ENCODE data around the gene MAML3. TPM values are rescaled to one million over a fixed set of nuclear protein-coding genes. Genes with fewer than 3 reads are reported as not detected.

Gene MAML3
- total and polyA plus RNA-seq, 2 of the 13 experiments (the other 11 are each of a cell fraction or from before 2014, with no cell fraction given), result 0.05 to 0.13 TPM

DNA sequence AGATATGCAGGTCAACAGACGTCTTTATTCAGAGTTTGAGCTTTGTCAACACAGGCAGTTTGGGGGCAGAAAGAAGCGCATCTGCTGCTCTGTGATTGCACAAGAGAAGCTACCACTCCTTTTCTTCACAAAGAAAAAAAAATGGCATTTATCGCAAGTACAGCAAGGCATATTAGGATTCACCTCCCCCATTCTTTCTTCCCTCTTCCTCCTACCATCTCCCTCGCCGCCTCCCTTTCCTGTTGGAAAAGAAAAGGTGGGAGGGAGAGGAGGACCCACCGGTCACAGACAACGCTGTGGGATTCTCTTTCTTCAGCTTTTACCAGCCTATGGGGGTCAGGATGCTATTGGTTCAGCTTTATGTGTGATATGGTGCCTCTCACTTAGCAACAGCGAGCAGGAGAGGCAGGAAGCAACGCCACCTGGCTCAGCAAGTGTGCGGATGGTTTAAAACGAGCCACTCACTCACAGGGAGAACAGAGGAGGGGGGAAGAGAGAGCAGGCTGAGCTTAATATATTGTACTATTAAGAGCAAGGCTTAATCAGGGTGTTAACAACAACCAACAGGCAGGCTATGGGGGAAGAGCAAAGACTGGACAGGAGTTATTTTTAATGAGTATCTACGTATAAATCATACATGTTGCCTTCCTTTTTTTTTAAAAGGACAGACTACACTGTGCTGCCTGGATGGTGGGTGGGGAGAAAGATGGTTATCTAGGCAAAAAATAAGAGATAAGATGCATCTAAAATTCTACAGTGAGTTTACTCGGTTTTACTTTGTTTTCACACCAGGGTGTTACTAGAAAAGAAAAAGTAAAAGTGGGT lies 104.7 kb downstream of the MAML3 start (continued):
- TF ChIP-seq CENPT (CRISPR knock-in tag; IDR thresholded peaks at IDR 0.05; ENCODE audit: low read depth) (no peak), NCOA2 (CRISPR knock-in tag; IDR thresholded peaks at IDR 0.05) (no peak), STAG1 (CRISPR knock-in tag; IDR thresholded peaks at IDR 0.05) (peak; percentile 25; the same call in 1 of the 2 replicates), ZNF224 (CRISPR knock-in tag; IDR thresholded peaks at IDR 0.05) (no peak), FIP1L1 (IDR thresholded peaks at IDR 0.05; ENCODE audit: borderline replicate concordance, insufficient read depth, low read depth, low read length) (no peak)
- TF ChIP-seq, protein P1, sequence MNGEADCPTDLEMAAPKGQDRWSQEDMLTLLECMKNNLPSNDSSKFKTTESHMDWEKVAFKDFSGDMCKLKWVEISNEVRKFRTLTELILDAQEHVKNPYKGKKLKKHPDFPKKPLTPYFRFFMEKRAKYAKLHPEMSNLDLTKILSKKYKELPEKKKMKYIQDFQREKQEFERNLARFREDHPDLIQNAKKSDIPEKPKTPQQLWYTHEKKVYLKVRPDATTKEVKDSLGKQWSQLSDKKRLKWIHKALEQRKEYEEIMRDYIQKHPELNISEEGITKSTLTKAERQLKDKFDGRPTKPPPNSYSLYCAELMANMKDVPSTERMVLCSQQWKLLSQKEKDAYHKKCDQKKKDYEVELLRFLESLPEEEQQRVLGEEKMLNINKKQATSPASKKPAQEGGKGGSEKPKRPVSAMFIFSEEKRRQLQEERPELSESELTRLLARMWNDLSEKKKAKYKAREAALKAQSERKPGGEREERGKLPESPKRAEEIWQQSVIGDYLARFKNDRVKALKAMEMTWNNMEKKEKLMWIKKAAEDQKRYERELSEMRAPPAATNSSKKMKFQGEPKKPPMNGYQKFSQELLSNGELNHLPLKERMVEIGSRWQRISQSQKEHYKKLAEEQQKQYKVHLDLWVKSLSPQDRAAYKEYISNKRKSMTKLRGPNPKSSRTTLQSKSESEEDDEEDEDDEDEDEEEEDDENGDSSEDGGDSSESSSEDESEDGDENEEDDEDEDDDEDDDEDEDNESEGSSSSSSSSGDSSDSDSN (CRISPR knock-in tag; IDR thresholded peaks at IDR 0.05), result no peak
- TF ChIP-seq, protein P2, sequence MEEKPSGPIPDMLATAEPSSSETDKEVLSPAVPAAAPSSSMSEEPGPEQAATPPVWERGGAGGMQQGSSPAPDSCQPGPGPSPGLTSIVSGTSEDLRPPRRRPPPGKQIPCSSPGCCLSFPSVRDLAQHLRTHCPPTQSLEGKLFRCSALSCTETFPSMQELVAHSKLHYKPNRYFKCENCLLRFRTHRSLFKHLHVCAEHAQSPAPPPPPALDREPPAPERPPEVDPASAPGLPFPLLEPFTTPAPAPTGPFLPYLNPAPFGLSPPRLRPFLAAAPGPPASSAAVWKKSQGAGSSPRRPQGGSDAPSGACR (CRISPR knock-in tag; IDR thresholded peaks at IDR 0.05), result no peak

- Histone ChIP-seq H4K20me1 (ENCODE audit: insufficient read depth, low read length) (no peaks in the 10 kb centered on the region), H3K79me2 (ENCODE audit: insufficient read depth, low read length) (no peaks in the 10 kb centered on the region), H3K9ac (ENCODE audit: insufficient read depth, low read depth, low read length) (no peak overlapping the region), H3K27me3 (ENCODE audit: control insufficient read depth in 1 of 2, insufficient read depth in 2 of 2, low read length in 2 of 2) (peaks cover 0 to 6% of the 10 kb centered on the region in 2 experiments; a peak in 1 of 5 replicates), H2AFZ (ENCODE audit: low read length) (peak overlapping the region; percentile 16), H3K27ac (ENCODE audit: extremely low read length, insufficient read depth, low read length) (no peak overlapping the region), H3K9me3 (ENCODE audit: low read length) (no peaks in the 10 kb centered on the region), H3K4me3 (replicated peaks in 1 of 3; ENCODE audit: insufficient read depth in 1 of 3, low read depth in 2 of 3, low read length in 3 of 3) (no peak overlapping the region), H3K36me3 (replicated peaks in 1 of 2; ENCODE audit: control insufficient read depth in 1 of 2, insufficient read depth in 2 of 2, low read length in 2 of 2) (no peaks in the 10 kb centered on the region), H3K4me2 (ENCODE audit: low read depth, low read length) (peak overlapping the region; percentile 58; the same call in 1 of the 2 replicates), H3K4me1 (ENCODE audit: insufficient read depth, low read length) (peaks cover 20% of the 10 kb centered on the region)
- no peak for FAIRE-seq
- ChIA-PET CTCF (ENCODE audit: low intra/inter-chr PET ratio, low total read pairs) (no interaction called here), POLR2A (no interaction called here)
- no peak for DNase-seq (ENCODE audit: low spot score)
- WGBS (ENCODE audit: low lambda C conversion rate), result 21% methylated on average over 4 of the region's 4 CpGs
- no peak for ATAC-seq
- in situ Hi-C loops (cut with HindIII; ENCODE audit: extremely low pct_ligation_motif_present, low pct_unique_long_range_greater_than_20kb), result no loop called here
- BruUV-seq (replicated peaks), result no TSS peak
- intact Hi-C loops (cut with micrococcal nuclease; ENCODE audit: unreplicated experiment), result no loop called here
- TF ChIP-seq TEAD2 (CRISPR knock-in tag; IDR thresholded peaks at IDR 0.05), result no peak
- no peak for TF ChIP-seq GRHL1 (CRISPR knock-in tag; conservative IDR thresholded peaks at IDR 0.05)
- TF ChIP-seq XBP1 (CRISPR knock-in tag; IDR thresholded peaks at IDR 0.05), result no peak
- no peak for TF ChIP-seq ZNF367 (CRISPR knock-in tag; IDR thresholded peaks at IDR 0.05; ENCODE audit: borderline replicate concordance)
- no peak for TF ChIP-seq RXRB (CRISPR knock-in tag; IDR thresholded peaks at IDR 0.05; ENCODE audit: borderline replicate concordance)
- TF ChIP-seq ZNF282 (IDR thresholded peaks at IDR 0.05; ENCODE audit: partially characterized antibody), result no peak
- TF ChIP-seq ELF3 (CRISPR knock-in tag; IDR thresholded peaks at IDR 0.05), result no peak
- TF ChIP-seq, protein P3, sequence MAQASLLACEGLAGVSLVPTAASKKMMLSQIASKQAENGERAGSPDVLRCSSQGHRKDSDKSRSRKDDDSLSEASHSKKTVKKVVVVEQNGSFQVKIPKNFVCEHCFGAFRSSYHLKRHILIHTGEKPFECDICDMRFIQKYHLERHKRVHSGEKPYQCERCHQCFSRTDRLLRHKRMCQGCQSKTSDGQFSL (CRISPR knock-in tag; IDR thresholded peaks at IDR 0.05), result no peak
- TF ChIP-seq SNAPC2 (CRISPR knock-in tag; IDR thresholded peaks at IDR 0.05), result no peak
- no peak for TF ChIP-seq NFE2 (CRISPR knock-in tag; IDR thresholded peaks at IDR 0.05)
- TF ChIP-seq DPF2 (CRISPR knock-in tag; IDR thresholded peaks at IDR 0.05; ENCODE audit: borderline replicate concordance, low read depth), result no peak
Measured at GRCh38 chr4:140048419-140048995, 105.5 kb downstream of the MAML3 start.

Data from HepG2 (cell line).